ENCODE data around the gene C8B. TPM values are rescaled to one million over a fixed set of nuclear protein-coding genes. Genes with fewer than 3 reads are reported as not detected.

Gene C8B
- total and polyA plus RNA-seq, 2 of the 13 experiments (the other 11 are each of a cell fraction or from before 2014, with no cell fraction given), result 8.4 to 11.3 TPM

- BruUV-seq (replicated peaks), result no TSS peak
- Histone ChIP-seq H3K27me3 (ENCODE audit: control insufficient read depth in 1 of 2, insufficient read depth in 2 of 2, low read length in 2 of 2) (no peaks in the 10 kb centered on the region), H3K9ac (ENCODE audit: insufficient read depth, low read depth, low read length) (no peak overlapping the region), H3K4me2 (ENCODE audit: low read depth, low read length) (no peak overlapping the region), H3K27ac (ENCODE audit: extremely low read length, insufficient read depth, low read length) (no peak overlapping the region), H3K79me2 (ENCODE audit: insufficient read depth, low read length) (no peaks in the 10 kb centered on the region), H3K36me3 (replicated peaks in 1 of 2; ENCODE audit: control insufficient read depth in 1 of 2, insufficient read depth in 2 of 2, low read length in 2 of 2) (no peaks in the 10 kb centered on the region), H3K9me3 (ENCODE audit: low read length) (no peaks in the 10 kb centered on the region), H2AFZ (ENCODE audit: low read length) (no peak overlapping the region), H3K4me3 (replicated peaks in 1 of 3; ENCODE audit: insufficient read depth in 1 of 3, low read depth in 2 of 3, low read length in 3 of 3) (no peak overlapping the region), H3K4me1 (ENCODE audit: insufficient read depth, low read length) (peaks cover 70% of the 10 kb centered on the region), H4K20me1 (ENCODE audit: insufficient read depth, low read length) (no peaks in the 10 kb centered on the region)
- ChIA-PET CTCF (ENCODE audit: low intra/inter-chr PET ratio, low total read pairs) (no interaction called here), POLR2A (no interaction called here)
- WGBS (ENCODE audit: low lambda C conversion rate), result 95% methylated on average over 10 of the region's 10 CpGs
- in situ Hi-C loops (cut with HindIII; ENCODE audit: extremely low pct_ligation_motif_present, low pct_unique_long_range_greater_than_20kb), result no loop called here
- DNase-seq (ENCODE audit: low spot score) (no peak), ATAC-seq (no peak), FAIRE-seq (no peak)
- TF ChIP-seq ZNF619 (CRISPR knock-in tag; IDR thresholded peaks at IDR 0.05) (no peak), GATA4 (IDR thresholded peaks at IDR 0.05; ENCODE audit: borderline replicate concordance, low read depth) (no peak), TGIF2 (CRISPR knock-in tag; IDR thresholded peaks at IDR 0.05) (no peak), ZBTB33 (CRISPR knock-in tag; IDR thresholded peaks at IDR 0.05) (no peak), JDP2 (CRISPR knock-in tag; IDR thresholded peaks at IDR 0.05; ENCODE audit: borderline replicate concordance) (no peak), ZNF691 (CRISPR knock-in tag; IDR thresholded peaks at IDR 0.05; ENCODE audit: borderline replicate concordance, low read depth) (no peak)
- intact Hi-C loops (cut with micrococcal nuclease; ENCODE audit: unreplicated experiment), result loop anchor here (10.0 kb wide), 1 partner anchor 103 kb away; no protein-coding TSS in a partner anchor
Measured at GRCh38 chr1:56961426-56961825, 4.4 kb downstream of the C8B start.

GRCh38 chr1:56958526-56958925 is 7.3 kb downstream of the C8B start:
- CTCF ChIA-PET (ENCODE audit: low intra/inter-chr PET ratio, low total read pairs), result no interaction called here
- Histone ChIP-seq H3K9me3 (ENCODE audit: low read length) (no peaks in the 10 kb centered on the region), H3K27me3 (ENCODE audit: control insufficient read depth in 1 of 2, insufficient read depth in 2 of 2, low read length in 2 of 2) (no peaks in the 10 kb centered on the region), H3K36me3 (replicated peaks in 1 of 2; ENCODE audit: control insufficient read depth in 1 of 2, insufficient read depth in 2 of 2, low read length in 2 of 2) (no peaks in the 10 kb centered on the region), H3K4me3 (replicated peaks in 1 of 3; ENCODE audit: insufficient read depth in 1 of 3, low read depth in 2 of 3, low read length in 3 of 3) (no peak overlapping the region), H2AFZ (ENCODE audit: low read length) (no peak overlapping the region), H3K4me2 (ENCODE audit: low read depth, low read length) (no peak overlapping the region), H3K4me1 (ENCODE audit: insufficient read depth, low read length) (peaks cover 63% of the 10 kb centered on the region), H4K20me1 (ENCODE audit: insufficient read depth, low read length) (no peaks in the 10 kb centered on the region), H3K27ac (ENCODE audit: extremely low read length, insufficient read depth, low read length) (no peak overlapping the region), H3K9ac (ENCODE audit: insufficient read depth, low read depth, low read length) (no peak overlapping the region), H3K79me2 (ENCODE audit: insufficient read depth, low read length) (no peaks in the 10 kb centered on the region)
- no TSS peak for BruUV-seq (replicated peaks)
- in situ Hi-C loops (cut with HindIII; ENCODE audit: extremely low pct_ligation_motif_present, low pct_unique_long_range_greater_than_20kb) (no loop called here), intact Hi-C loops (cut with micrococcal nuclease; ENCODE audit: unreplicated experiment) (no loop called here)
- WGBS (ENCODE audit: low lambda C conversion rate), result 89% methylated on average over 2 of the region's 2 CpGs
- DNase-seq (ENCODE audit: low spot score), result no peak
- ATAC-seq, result no peak; the same call in 1 of the 3 replicates
- POLR2A ChIA-PET, result no interaction called here
- FAIRE-seq, result no peak
- TF ChIP-seq RFXANK (CRISPR knock-in tag; IDR thresholded peaks at IDR 0.05), result no peak
- no peak for TF ChIP-seq ZSCAN22 (CRISPR knock-in tag; IDR thresholded peaks at IDR 0.05)
- no peak for TF ChIP-seq LBX2 (CRISPR knock-in tag; IDR thresholded peaks at IDR 0.05; ENCODE audit: borderline replicate concordance)
- no peak for TF ChIP-seq MXD3 (CRISPR knock-in tag; IDR thresholded peaks at IDR 0.05)
- TF ChIP-seq ZNF644 (CRISPR knock-in tag; IDR thresholded peaks at IDR 0.05; ENCODE audit: low read depth), result no peak
- no peak for TF ChIP-seq PBX3 (CRISPR knock-in tag; IDR thresholded peaks at IDR 0.05; ENCODE audit: borderline replicate concordance)
- no peak for TF ChIP-seq ZNF101 (CRISPR knock-in tag; IDR thresholded peaks at IDR 0.05; ENCODE audit: borderline replicate concordance, low read depth)
- TF ChIP-seq ZNF572 (CRISPR knock-in tag; IDR thresholded peaks at IDR 0.05), result no peak
- no peak for TF ChIP-seq TRIM24 (CRISPR knock-in tag; IDR thresholded peaks at IDR 0.05)
- no peak for TF ChIP-seq ZNF713 (CRISPR knock-in tag; IDR thresholded peaks at IDR 0.05)

Data from HepG2 (cell line).